Small intestine (tissue), 7 donors: ENCODE data around the gene YWHAQ. TPM values are rescaled to one million over a fixed set of nuclear protein-coding genes. Genes with fewer than 3 reads are reported as not detected.

Source experiments
- DNase-seq, 2 donors: peaks; one replicate each; pipeline versions ENCODE4 v3.0.0 to v3.0.0-alpha.2; 2013
- FAIRE-seq: peaks from 2 replicates; lab custom pipeline; 2012; peaks lifted over from hg19 to GRCh38; lab: Jason Lieb, UNC
- H3K27ac ChIP-seq, 3 donors: one replicate each; pipeline ENCODE4 v1.5.1; 2013; ENCODE audit warnings: low read length in 2 of 3, mild to moderate bottlenecking in 2 of 3, control low read depth in 1 of 3, inconsistent platforms in 1 of 3, low read depth in 1 of 3, moderate library complexity in 1 of 3
- H3K27me3 ChIP-seq, 3 donors: one replicate each; pipeline ENCODE4 v1.6.1; 2013; ENCODE audit warnings: low read length in 3 of 3, inconsistent platforms in 1 of 3; ENCODE audit not compliant: control insufficient read depth in 3 of 3, insufficient read depth in 3 of 3
- H3K36me3 ChIP-seq, 3 donors: one replicate each; pipeline ENCODE4 v1.6.1; 2013; ENCODE audit warnings: low read length in 3 of 3, inconsistent platforms in 1 of 3, low read depth in 1 of 3, mild to moderate bottlenecking in 1 of 3, moderate library complexity in 1 of 3; ENCODE audit not compliant: control insufficient read depth in 3 of 3, insufficient read depth in 2 of 3
- H3K4me1 ChIP-seq, 3 donors: one replicate each; pipeline ENCODE4 v1.6.1; 2013; ENCODE audit warnings: low read length in 2 of 3, inconsistent platforms in 1 of 3, low read depth in 1 of 3, mild to moderate bottlenecking in 1 of 3, moderate library complexity in 1 of 3; ENCODE audit not compliant: control insufficient read depth in 3 of 3, insufficient read depth in 2 of 3
- H3K4me3 ChIP-seq, 3 donors: one replicate each; pipeline ENCODE4 v1.5.1; 2013; ENCODE audit warnings: low read length in 3 of 3, control low read depth in 1 of 3, inconsistent platforms in 1 of 3, low read depth in 1 of 3, mild to moderate bottlenecking in 1 of 3, moderate library complexity in 1 of 3
- H3K9me3 ChIP-seq, 2 donors: one replicate each; pipeline ENCODE4 v1.6.1; 2013; ENCODE audit warnings: low read depth in 1 of 2, low read length in 1 of 2; ENCODE audit not compliant: control insufficient read depth in 2 of 2, insufficient read depth in 1 of 2
- WGBS, 3 donors: extraction: QIAGEN DNeasy Blood & Tissue Kit; methylation state at CpG; one replicate each; pipeline ENCODE4 v1.1.7; 2013; 5-methylcytosine and 5-hydroxymethylcytosine counted together
- polyA plus RNA-seq, 4 donors: library from polyadenylated mRNA; stranded (reverse) in 3 of 4; unstranded in 1 of 4; fragments of 200-250 nt in 3 of 4; fragments of 120-200 nt in 1 of 4; gene quantifications; one replicate each; pipeline versions ENCODE4 v1.2.1 to v1.2.3, GENCODE V29; 2013
- donor health status: healthy with polysubstance abuse.
- donor health status: control.
- donor health status: control.
- donor health status: Bipolar disorder and iron deficiency.
- donor health status: healthy.

YWHAQ gene
- polyA plus RNA-seq, 4 donors = 123 to 215 (median 173) TPM

DNA sequence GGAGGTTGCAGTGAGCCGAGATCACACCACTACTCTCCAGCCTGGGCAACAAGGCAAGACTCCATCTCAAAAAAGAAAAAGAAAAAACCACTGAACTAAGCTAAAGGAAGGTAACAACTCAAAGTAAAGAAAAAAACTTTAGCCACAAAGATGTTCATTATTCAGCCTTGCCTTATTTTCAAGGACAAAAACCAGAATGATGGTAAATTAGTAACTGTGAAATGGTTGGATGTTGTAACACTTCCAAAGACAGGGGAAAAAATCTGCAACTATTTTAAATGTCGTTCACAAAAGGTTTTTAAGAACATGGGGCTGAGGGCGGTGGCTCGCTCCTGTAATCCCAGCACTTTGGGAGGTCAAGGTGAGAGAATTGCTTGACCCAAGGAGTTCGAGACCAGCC lies 85.3 kb downstream of the YWHAQ start:
- H3K27me3 ChIP-seq = no peaks in the 10 kb centered on the region
- peaks cover 0 to 13% (median 4%) of the 10 kb centered on the region in 3 donors for H3K36me3 ChIP-seq
- H3K4me3 ChIP-seq = no peak overlapping the region
- peaks cover 0 to 16% (median 0%) of the 10 kb centered on the region in 3 donors for H3K4me1 ChIP-seq
- H3K9me3 ChIP-seq = no peaks in the 10 kb centered on the region
- 78 to 91% (median 88%) methylated on average over 5 of the region's 5 CpGs for WGBS, 3 donors
- no peak for FAIRE-seq
- no peak overlapping the region for H3K27ac ChIP-seq
- no peak for DNase-seq

DNA sequence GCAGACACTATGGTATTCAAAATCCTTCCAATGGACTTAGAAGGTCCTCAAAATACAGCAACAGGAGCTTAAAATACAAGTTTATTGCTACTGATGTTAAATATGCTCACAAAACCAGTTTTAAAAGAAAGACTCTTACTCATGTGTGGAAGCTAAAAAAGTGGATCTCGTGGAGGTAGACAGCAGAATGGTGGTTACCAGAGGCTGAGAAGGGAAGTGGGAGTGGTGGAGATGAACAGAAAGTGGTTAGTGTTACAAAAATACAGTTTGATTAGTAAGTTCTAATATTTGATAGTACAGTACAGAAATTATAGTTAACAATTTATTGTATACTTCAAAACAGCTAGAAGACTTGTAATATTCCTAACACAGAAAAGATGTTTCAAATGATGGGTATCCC lies 87.2 kb downstream of the YWHAQ start:
- WGBS, 3 donors = 42 to 52% (median 45%) methylated on average over 1 of the region's 1 CpG
- DNase-seq (no peak), FAIRE-seq (no peak)
- no peak overlapping the region for H3K27ac ChIP-seq
- H3K36me3 ChIP-seq = peaks cover 0 to 10% (median 4%) of the 10 kb centered on the region in 3 donors
- H3K4me3 ChIP-seq = no peak overlapping the region
- no peaks in the 10 kb centered on the region for H3K27me3 ChIP-seq
- H3K4me1 ChIP-seq = peaks cover 0 to 9% (median 0%) of the 10 kb centered on the region in 3 donors
- H3K9me3 ChIP-seq = no peaks in the 10 kb centered on the region

DNA sequence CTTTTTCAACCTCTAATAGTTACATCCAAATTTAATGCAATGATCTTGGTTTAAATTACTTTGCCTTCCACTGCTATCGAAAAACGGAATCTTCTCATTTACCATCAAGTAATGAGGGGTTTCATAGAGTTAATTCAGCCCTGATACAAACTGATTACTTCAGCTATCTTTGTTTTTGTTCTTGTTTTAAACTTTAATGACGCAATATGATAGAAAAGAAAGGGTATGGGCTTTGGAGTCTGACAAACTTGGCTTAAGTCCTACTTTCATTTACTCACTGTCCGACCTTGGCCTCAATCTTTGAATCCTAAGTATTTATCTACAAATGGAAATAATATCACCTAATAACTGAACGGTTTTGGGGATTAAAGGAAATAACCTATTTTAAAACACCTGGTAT lies 91.3 kb downstream of the YWHAQ start:
- Histone ChIP-seq H3K36me3 (peaks cover 0 to 10% (median 4%) of the 10 kb centered on the region in 3 donors), H3K27me3 (no peaks in the 10 kb centered on the region), H3K4me3 (no peak overlapping the region), H3K9me3 (no peaks in the 10 kb centered on the region), H3K27ac (no peak overlapping the region), H3K4me1 (peaks cover 1 to 3% (median 2%) of the 10 kb centered on the region in 3 donors)
- WGBS, 3 donors = 31 to 51% (median 50%) methylated on average over 5 of the region's 5 CpGs
- no peak for FAIRE-seq
- peak in 1 of 2 donors; percentile 35 for DNase-seq

DNA sequence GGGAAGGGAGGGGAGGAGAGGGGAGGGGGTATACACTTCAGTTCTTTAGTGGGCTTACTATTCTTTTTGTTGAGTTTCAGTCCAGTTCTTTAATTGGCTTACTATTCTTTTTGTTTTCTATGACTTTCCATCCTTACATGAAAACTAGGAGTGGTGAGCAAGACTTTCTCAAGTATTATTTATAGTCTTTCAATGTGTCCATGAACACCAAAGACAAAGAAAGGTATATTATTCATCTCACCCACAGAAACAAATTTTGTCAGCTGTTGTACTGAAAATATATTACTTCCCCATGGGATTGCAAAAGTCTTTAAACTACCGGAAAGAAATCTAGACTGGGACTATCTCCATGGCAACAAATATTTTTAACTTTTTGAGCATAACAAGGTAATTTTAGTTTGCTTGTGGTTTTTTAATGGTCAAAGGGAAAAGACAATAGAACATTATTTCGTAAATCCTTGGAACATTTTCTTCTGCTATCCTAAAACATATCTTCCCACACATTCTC lies 92.7 kb downstream of the YWHAQ start:
- H3K36me3 ChIP-seq = peaks cover 0 to 17% (median 5%) of the 10 kb centered on the region in 3 donors
- no peaks in the 10 kb centered on the region for H3K27me3 ChIP-seq
- H3K27ac ChIP-seq = no peak overlapping the region
- DNase-seq (no peak), FAIRE-seq (no peak)
- no peaks in the 10 kb centered on the region for H3K9me3 ChIP-seq
- H3K4me3 ChIP-seq = no peak overlapping the region
- 54 to 92% (median 73%) methylated on average over 2 of the region's 2 CpGs for WGBS, 3 donors
- peaks cover 1 to 3% (median 2%) of the 10 kb centered on the region in 3 donors for H3K4me1 ChIP-seq

DNA sequence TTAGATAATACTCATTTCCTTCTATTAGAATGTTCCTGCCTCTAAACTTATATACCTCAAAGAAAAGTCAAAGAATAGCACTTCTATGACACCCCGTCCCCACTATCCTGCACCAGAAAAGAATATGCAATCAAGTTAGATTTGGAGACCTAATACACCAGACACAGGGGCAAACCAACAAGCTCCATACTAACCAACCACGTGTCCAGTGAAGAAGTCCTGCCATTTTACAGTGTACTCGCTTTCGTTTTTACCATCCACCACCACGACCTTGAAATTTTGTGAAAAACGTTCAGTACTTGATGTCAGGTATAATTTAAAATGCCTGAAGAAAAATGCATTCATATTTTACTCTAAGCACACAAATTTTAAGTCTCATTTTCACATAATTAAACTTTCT lies 94.3 kb downstream of the YWHAQ start:
- Histone ChIP-seq H3K9me3 (no peaks in the 10 kb centered on the region), H3K4me3 (no peak overlapping the region), H3K4me1 (peaks cover 1 to 3% (median 2%) of the 10 kb centered on the region in 3 donors), H3K27ac (peak overlapping the region in 1 of 3 donors; percentile 20), H3K36me3 (peaks cover 2 to 21% (median 7%) of the 10 kb centered on the region in 3 donors), H3K27me3 (no peaks in the 10 kb centered on the region)
- DNase-seq (peak in 1 of 2 donors; percentile 48), FAIRE-seq (no peak)
- WGBS, 3 donors = 46 to 80% (median 62%) methylated on average over 6 of the region's 6 CpGs

DNA sequence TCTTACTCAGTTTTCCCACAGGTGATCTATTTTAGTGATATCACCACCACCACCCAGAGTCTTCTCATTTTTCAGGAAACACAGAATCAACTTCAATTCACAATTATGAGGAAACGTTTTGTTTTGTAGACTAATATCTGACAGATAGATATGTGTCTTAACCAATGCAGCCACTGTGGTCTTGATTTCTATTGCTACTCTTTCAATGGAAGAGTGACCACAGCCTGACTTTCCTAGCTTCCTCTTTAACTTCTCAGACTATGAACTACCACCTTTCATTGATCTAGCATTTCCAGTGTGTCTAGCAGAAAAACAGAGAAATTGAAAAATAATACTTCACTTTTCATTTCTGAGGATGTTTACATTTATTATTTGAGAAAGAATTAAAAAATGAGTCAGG lies 95.6 kb downstream of the YWHAQ start:
- H3K9me3 ChIP-seq = no peaks in the 10 kb centered on the region
- H3K27ac ChIP-seq = no peak overlapping the region
- no peak for DNase-seq
- peaks cover 1 to 3% (median 2%) of the 10 kb centered on the region in 3 donors for H3K4me1 ChIP-seq
- H3K27me3 ChIP-seq = no peaks in the 10 kb centered on the region
- no peak for FAIRE-seq
- H3K4me3 ChIP-seq = no peak overlapping the region
- peaks cover 2 to 25% (median 3%) of the 10 kb centered on the region in 3 donors for H3K36me3 ChIP-seq
- WGBS, 3 donors = 43 to 52% (median 47%) methylated on average over 1 of the region's 1 CpG

Other genes with a start within 250 kb of the YWHAQ start
- 10 to 100 TPM; 30.6 to 50.8 (median 35.2) TPM for gene ITGB1BP1, start 207.5 kb downstream of the YWHAQ start, polyA plus RNA-seq
- 10 to 100 TPM; 11.1 to 34.8 (median 18.4) TPM for gene CPSF3, start 207.3 kb downstream of the YWHAQ start, polyA plus RNA-seq
- gene IAH1, start 156.4 kb downstream of the YWHAQ start, polyA plus RNA-seq = 10 to 100 TPM; 35.0 to 79.2 (median 54.6) TPM
- 10 to 100 TPM in 1 of 4 donors, 1 to 10 TPM in 3; 2.9 to 17.6 (median 5.7) TPM for gene ADAM17, start 75.2 kb downstream of the YWHAQ start, polyA plus RNA-seq
- gene TAF1B, start 212.5 kb upstream of the YWHAQ start, polyA plus RNA-seq = 10 to 100 TPM in 1 of 4 donors, 1 to 10 TPM in 3; 1.1 to 11.3 (median 4.1) TPM